ENCODE measurements around the gene HCLS1.
"Not testable (repeated sequence)": the region's sequence is repeated elsewhere in the genome, so short reads cannot be mapped to it uniquely, and the experiment has no call there.

The HCLS1 gene

DNA sequence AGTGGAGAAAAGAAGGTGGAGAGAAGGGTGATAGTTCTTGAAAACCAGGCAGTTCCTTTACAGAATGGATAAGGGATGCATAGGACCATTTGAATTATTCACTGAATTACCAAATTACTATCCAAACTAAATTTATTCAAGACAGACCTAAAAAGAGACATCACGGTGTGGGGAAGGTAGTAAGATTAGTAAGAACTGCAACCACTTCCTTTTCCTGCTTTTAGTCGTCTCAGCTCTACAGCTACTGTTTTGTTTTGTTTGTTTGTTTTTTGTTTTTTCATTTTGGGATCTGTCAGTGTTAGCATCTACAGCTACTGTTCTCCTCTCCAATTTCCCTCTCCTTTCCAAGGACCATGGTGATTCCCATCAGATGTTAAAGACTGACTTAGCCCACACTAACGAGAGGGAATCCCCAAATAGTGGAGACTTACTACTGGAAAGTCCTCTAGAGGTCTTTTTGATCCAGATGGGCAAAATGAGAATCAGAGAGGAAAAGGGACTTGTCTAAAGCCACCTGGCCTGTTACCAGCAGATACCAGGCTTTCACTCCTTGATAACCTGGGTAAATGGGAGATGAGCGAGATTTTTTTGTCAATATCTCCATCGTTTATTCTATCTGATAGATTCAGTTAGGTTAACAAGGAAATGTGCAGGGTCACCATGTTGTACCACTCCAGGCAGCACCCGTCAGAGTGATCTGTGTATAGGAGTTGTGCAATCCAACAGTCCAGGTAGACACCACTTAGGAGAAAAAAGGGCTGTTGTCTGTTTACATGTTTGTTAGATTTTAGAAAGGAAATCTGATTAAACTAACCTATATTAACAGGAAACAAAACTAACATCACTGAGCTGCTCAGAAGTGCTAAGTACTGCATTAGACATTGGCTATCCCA, 6.0 kb downstream of the HCLS1 start:
- no peak for DNase-seq

GRCh38 chr3:121651684-121652083, 9.0 kb downstream of the HCLS1 start:
- DNase-seq, result peak; percentile 51

GRCh38 chr3:121649645-121650044, 11.1 kb downstream of the HCLS1 start:
- no peak for DNase-seq

DNA sequence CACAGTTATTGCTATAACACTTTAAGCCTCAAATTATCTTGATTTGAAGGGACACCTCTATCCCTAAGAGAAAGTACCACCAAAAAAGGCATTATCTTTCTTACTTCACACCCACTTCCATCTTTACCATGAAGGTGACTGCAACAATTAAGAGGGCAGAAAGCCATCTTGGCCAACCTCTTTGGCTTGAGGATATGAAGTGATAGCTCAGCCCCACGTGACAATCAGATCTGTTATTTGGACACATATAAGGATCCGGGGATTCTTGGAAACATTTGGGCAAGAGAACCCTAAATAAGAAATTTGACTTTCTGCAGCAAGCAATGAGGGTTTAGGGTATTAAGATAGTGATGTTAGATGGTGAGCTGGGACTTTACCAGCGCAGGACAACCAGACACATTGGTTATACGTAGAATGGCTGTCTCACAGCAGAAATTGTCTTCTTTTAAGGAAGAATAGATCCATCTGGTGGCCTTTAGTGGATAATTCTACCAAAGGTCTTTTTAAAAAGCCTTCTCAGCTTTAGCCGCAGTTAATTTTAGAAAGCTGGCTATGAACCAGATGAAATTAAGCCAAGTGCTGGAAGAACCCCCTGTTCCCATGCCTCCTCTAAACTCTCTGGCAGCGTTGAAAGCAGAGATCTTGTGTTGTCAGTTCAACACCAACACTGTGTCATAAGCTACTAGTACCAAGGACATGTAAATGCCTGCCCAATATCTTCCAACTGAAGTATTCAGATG, 12.3 kb downstream of the HCLS1 start:
- DNase-seq, result peak; percentile 3

DNA sequence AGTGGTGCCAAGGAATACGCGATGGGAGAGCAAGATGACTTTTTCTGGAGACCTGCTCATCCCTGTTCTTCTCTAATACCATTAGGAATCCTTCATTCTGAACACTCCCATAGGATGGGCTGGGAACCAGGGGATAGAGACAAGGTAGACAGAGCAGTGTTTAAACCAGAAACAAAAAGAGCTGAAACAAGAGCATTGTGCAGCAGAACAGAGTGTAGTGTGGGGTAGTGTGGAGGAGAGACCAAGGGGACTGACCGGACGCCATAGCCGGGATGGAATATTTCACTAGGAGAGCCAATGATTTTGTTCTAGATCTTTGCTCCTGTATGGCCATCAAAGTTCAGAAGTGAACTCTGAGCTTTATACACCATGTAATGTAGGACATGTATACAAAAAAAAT, 15.6 kb downstream of the HCLS1 start:
- no peak for DNase-seq

DNA sequence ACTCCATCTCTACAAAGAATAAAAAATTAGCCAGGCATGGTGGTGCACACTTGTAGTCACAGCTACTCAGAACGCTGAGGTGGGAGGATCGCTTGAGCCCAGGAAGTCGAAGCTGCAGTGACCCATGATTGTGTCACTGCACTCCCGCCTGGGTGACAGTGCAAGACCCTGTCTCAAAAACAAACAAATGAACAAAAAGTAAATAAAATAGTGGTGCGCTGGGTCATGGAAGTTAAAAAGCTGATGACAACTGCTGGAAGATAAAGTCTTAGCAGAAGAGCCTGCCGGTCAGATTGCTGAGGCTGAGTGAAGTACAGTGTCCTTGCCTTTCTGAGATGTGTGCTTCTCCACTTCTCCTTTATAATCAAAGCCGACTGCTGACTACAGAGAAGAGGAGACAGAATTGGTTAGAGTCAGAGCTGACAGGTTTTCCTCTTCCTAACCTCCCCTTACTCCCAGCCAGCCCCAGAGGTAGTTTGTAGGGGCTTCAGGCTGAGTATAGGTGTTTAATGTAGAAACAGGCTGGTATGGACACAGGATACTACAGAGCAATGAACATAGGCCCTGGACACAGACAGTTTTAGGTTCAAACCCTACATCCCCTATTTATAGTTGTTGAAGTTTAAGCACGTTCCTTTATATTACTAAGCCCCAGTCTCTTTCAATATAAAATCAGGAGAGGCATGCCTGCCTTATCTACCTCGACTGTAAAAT, 17.9 kb downstream of the HCLS1 start:
- DNase-seq, result no peak

GRCh38 chr3:121641127-121641526, 19.6 kb downstream of the HCLS1 start:
- no peak for DNase-seq

DNA sequence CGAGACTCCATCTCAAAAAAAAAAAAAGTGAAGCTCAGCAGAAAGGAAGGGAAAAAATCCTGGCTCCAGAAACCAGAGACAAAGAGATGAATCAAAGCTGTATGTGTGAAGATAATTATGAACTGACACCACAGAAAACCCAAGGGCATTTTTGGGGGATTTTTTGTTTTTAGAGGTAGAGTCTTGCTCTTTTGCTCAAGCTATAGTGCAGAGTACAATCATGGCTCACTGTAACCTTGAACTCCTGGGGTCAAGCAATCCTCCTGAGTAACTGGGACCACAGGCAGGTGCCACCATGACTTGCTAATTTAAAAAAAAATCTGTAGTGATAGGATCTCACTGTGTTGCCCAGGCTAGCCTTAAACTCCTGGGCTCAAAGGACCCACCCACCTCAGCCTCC, 22.8 kb downstream of the HCLS1 start:
- DNase-seq, result no peak

- no peak for DNase-seq
Measured at GRCh38 chr3:121630355-121630754, 30.3 kb downstream of the HCLS1 start.

DNA sequence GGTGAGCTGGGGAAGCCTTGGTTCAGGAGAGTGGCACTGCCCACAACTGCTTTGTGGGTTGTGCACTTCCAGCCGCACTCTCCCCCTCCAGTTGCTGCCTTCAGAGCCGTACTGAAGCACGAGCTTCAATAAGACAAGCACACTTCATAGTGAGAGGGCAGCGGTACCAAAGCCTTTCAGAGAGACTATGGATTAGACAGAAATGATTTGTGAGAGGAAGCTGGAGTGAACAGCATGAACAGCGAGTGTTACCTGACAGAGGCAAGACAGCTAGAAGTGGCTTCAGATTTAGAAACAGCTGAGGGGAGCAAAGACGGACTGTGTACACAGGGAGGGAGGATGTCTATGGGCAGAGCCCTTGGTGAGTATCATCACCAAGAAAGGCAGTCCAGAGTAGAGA, 31.1 kb downstream of the HCLS1 start:
- no peak for DNase-seq

DNA sequence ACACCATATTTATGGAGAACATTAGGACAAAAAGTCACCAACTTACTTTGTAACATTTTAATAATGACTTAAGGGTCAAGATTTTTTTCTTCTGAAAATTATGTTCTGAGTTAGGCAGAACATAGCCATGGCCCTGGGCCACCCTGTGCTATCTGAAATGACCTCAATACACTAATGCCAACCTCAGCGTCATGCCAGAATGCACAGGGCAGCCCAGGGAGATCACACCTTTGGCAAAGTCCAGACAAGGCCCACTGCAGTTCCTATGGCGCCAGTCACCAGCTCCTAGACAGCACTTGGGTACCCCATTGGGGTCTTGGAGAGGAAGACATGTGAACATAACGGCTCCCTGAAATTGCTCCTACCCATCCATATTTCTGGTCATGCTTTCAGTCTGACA, 33.1 kb downstream of the HCLS1 start:
- DNase-seq, result no peak

GRCh38 chr3:121627211-121627610, 33.5 kb downstream of the HCLS1 start:
- no peak for DNase-seq

DNA sequence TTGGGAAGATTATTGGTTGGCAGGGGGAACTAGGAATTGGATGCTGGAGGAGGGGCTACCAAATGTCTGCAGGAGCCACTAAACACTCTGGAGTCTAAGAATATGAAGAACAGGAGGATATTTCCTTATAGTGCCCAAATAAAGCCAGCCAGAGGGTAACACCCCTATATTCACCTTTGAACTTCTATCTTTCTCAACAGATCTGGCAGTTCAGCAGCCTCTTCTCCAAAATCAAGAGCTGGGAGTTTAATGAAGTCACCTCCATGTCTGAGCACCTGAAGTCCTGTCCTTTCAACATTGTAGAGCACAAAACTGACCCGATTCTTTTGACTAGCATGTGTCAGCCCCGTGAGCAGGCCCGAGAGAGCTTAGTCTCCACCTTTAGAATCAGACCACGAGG, 34.2 kb downstream of the HCLS1 start:
- DNase-seq, result no peak

GRCh38 chr3:121624147-121624899, 36.4 kb downstream of the HCLS1 start:
- DNase-seq, result no peak

GRCh38 chr3:121621491-121621890, 39.2 kb downstream of the HCLS1 start:
- DNase-seq, result no peak

DNA sequence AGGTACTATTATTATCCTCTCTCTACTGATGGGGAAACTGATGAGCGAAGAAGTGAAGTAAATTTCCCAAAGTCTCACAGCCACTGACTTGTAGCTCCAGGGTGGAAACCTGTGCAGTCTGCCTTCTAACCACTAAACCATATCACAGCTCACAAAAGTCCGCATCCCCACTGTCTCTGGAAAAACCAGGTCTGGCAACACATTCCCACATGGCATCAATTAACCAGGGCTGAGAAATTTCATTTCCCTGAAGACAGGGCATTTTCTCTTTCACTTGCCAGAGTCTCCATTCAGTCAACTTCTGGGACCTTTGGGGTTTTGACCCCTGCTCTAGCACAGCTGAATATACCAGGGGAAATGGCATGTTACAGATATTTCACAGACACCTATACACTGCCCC, 41.0 kb downstream of the HCLS1 start:
- no peak for DNase-seq

DNA sequence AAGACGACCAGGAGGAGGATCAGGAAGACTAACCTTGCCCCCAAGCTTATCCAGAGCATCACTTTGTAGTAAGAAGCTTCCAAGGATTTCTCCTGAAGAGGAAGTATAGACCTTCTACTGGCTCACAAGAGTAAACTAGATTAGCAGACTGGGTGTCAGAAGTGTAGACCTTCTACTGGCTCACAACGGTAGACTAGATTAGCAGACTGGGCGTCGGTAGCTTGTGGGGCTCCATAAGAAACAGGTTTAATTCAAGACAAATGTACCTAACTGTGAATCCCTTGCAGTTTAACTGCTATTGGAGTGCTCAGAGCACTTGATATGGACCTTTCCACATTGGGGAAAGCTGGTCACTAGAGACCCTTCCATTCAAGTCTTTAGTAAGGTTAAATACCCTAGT, 54.6 kb downstream of the HCLS1 start:
- no peak for DNase-seq

DNA sequence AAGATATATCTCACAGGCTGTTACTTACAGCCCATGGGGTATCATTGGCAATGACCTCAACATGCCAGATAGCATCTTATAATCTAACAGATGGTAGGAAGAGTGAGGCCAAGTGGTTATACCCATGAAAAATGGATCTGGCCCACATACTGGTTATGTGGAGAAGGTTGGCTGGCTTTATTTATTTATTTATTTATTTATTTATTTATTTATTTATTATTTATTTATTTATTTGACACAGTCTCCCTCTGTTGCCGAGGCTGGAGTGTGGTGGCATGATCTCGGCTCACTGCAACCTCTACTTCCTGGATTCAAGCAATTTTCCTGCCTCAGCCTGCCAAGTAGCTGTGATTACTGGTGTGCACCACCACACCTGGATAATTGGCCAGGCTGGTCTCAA, 55.9 kb downstream of the HCLS1 start:
- no peak for DNase-seq

DNA sequence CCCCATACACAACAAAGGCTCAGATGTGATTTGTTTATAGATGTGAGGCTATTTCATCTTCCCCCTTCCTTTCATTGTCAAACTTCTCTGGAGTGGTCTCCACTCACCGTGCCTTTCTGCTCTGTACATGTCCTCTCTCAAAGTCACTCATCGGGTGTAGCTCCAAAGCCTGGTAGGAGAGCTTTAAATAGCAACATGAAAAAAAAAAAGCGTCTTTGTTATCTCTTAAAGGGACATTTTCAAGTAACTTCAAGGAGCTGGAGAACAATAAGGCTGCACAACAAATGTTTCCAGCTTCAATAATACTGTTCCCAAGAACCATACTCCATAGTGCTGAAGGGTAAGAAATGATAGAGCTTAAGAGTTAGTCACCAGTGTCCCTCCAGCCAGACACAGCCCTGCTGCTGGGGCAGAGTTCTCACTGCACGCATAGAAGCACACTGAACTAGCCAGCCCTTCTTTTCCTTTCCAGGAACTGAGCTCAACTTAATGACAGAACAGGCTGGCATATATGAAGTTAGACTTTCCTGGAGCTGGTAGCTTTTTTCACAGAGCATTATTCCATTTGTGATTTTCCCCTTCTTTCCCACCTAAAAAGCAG, 59.4 kb downstream of the HCLS1 start:
- DNase-seq, result no peak

DNA sequence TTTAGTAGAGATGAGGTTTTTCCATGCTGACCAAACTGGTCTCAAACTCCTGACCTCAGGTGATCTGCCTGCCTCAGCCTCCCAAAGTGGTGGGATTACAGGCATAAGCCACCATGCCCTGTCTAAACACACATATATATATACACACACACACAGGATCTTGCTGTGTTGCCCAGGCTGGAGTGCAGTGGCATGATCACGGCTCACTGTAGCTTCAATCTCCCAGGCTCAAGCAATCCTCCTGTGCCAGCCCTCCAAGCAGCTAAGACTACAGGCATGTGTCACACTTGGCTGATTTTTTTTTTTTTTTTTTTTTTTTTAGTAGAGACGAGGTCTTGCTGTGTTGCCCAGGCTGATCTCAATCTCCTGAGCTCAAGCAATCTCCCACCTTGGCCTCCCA, 60.8 kb downstream of the HCLS1 start:
- not testable (repeated sequence) for DNase-seq

- no peak for DNase-seq
Measured at GRCh38 chr3:121598564-121598963, 62.1 kb downstream of the HCLS1 start.

DNA sequence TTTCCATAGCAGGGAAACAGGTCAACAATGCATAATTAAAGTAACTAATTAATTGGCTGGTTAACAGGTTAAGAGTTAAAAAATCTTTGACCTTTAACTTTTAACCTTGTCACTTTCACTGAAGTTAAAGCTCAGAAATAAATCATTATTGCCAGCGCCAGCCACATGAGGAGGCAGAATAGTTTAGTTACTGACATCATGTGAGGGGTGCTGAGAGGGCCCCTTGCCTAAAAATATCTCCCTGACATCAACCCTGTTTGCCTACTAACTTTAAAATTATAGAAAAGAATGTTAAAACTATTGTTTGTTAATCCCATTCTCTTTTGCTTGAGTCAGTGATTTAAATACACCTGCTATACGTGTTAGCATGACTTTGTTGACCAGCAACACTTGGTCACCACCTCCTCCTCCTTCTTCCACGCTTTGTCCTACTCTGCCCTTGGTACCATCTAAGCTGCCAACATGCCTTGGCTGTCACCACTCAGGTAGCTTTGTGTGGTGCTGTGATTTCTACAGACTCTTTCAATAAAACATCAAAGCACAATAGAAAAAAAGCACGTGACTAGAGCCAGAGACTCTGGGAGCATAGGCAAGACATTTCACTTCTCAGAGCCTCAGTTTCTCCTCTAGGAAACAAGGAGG, 64.8 kb downstream of the HCLS1 start:
- no peak for DNase-seq

Measured in NCI-H1105 treated with DMSO at 0.1 percent for 48 hours (cell line).